AG08396 (cell line): ENCODE data around the gene TAF9.
"Not testable (repeated sequence)": the region's sequence is repeated elsewhere in the genome, so short reads cannot be mapped to it uniquely, and the experiment has no call there.

ENCODE experiments used
- DNase-seq: peaks from one replicate; pipeline ENCODE4 v3.0.0; 2012; ENCODE audit warnings: low spot score, mixed read lengths

Gene TAF9, protein sequence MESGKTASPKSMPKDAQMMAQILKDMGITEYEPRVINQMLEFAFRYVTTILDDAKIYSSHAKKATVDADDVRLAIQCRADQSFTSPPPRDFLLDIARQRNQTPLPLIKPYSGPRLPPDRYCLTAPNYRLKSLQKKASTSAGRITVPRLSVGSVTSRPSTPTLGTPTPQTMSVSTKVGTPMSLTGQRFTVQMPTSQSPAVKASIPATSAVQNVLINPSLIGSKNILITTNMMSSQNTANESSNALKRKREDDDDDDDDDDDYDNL

DNA sequence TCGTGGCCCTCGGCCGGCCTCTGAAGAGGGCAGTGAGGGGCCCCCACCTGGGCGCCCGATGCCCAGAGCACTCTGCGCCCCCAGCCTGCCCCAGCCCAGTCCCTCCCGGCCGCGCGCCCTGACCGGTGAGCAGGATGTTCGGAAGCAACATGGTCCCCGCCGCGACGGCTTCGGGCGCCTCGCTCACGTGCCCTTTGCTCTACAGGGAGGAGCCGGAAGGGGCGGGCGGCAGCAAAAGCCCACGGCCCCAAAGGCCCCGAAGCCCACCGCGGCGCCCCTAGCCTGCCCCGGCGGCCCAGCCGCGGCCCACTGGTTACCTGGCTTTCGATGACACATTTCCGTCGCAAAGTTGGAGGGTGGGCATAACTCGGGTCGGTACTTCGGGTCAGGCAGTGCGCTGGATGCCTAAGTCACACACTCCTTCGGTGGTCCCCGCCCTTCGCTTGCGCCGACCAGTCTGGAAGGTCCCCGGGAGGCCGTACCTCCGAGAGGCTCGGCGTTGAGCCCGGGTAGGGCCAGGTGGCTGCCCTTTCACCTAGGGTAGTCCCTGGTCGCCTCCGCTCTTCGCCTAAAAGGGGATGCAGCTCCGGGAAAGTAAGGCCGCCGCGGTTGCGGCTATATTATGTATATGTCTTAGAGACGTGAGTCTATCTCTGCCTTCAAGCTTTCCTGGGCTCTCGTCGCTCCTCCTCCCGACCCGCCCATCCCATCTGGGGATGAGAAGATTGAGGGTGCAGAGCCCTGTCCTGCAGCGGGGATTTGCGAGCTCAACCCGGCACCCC is at the start of gene TAF9, which contains the start of the genes AK6 and RAD17:
Gene TAF9, minus strand, starts transcription at position 181 of the 782 bp plus-strand sequence. CDS start 3,783 bp downstream, outside the sequence.
Gene AK6, minus strand, starts transcription at position 181 of the 782 bp plus-strand sequence. Its CDS starts 30 bp downstream, at position 151.
Gene RAD17, plus strand, starts transcription at position 479 of the 782 bp plus-strand sequence. CDS start 2,391 bp downstream, outside the sequence.
- peak; percentile 93 for DNase-seq

DNA sequence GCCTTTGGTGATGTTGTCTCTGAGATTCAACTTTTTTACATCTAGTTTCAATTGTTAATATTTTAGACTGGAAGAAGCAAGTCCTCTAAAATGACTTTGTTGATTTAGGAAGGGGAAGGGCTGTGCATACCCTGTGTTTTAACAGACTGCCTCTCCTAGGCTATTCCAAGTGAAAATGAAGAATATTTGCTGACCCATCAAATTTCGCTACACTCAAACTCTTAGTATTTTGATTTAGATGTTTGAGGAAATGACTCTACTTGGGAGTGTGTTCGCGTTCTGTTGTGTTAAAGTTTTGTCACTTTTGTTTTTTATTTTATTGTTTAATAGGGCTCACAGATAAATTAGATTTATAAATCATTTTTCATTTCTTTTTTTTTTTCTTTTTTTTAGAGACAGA is 49.2 kb upstream of the TAF9 start:
- no peak for DNase-seq

DNA sequence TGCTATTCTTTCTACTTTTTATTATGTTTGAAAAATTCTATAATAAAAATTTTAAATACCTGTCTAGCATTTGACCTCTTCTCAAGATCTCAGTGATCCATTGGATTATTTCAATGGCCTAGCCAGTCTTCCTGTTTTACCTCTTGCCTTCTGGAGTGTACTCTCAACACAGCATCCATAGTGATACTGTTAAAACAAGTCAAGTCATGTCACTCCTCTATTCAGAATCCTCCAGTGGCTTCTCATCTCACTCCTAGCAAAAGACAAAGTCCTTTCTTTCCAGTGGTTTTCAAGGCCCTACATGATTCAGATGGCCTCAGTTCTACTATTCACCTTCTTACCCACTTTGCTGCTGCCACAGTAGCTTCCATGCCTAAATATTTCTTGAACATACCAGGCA is 47.4 kb upstream of the TAF9 start:
- no peak for DNase-seq

DNA sequence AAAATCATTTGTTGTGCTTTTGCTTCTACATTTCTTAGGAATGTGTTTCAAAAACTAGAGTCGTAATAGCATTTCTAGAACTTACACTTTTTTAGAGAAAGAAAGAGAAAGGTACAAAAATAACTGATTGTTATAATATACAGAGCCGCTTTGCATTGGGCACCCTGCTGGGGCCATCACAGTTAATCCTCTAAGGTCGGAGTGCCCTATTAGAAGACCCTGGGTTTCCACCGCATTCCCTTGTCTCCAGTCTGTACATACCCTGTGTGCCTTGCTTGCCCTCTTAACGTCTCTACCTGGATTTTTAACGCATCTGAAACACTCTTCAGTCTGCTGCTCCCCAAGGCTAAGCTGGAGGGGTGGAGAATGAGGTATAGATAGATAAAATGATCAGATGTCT is 46.9 kb upstream of the TAF9 start:
- no peak for DNase-seq

DNA sequence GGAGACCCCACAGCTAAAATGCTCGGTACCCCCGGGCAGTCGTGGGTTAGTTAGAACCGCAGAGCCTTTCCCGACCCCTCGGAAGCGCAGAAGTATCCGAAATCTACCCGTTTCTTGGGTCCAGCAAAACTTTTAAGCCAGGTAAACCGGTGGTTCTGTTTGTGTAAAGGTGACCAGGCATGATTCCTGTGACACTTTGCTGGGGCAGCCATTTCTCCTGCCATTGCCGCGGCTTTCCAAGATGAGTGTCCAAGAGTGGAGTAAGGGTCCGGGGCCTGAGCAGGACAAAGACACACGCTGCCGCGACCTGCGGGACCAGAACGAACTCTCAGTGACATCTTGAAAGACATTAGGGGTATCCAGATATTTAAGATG is 46.3 kb upstream of the TAF9 start:
- DNase-seq, result no peak

DNA sequence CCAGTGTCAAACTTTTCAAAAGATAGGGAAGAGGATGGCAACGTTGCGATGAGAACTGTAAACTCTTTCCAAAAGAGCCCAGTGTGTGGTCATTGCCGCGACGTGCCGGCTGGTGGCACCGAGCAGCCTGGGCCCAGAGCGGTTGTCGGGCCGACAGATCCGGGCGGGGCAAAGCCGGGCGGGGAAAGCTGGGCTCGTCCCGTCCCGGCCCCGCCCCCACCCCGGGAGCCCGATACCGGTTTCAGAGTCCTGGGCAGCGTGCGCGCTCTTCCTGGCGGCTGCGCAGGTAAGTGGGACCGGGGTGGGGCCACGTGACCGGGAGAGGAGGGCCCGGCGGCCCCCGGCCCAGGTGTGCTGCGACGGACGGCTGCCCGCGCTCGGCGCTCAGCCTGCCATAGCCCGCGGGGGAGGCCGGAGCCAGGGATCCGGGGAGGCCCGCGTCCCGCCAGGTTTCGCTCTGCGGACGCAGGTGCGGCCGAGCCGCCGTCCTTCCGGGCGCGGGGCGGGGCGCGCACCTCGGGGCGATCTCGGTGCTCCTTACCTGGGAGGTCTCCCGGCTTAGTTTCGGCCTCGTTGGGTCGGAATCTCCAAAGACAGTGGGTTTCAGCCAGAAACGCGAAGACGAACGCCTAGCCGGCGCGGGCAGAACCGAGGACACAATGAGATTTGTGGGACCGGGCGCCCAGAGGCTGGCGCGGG is 45.7 kb upstream of the TAF9 start, which contains the start of gene MARVELD2:
Gene MARVELD2, plus strand, starts transcription at position 232 of the 699 bp plus-strand sequence. CDS start 4,270 bp downstream, outside the sequence.
- DNase-seq, result peak; percentile 79

DNA sequence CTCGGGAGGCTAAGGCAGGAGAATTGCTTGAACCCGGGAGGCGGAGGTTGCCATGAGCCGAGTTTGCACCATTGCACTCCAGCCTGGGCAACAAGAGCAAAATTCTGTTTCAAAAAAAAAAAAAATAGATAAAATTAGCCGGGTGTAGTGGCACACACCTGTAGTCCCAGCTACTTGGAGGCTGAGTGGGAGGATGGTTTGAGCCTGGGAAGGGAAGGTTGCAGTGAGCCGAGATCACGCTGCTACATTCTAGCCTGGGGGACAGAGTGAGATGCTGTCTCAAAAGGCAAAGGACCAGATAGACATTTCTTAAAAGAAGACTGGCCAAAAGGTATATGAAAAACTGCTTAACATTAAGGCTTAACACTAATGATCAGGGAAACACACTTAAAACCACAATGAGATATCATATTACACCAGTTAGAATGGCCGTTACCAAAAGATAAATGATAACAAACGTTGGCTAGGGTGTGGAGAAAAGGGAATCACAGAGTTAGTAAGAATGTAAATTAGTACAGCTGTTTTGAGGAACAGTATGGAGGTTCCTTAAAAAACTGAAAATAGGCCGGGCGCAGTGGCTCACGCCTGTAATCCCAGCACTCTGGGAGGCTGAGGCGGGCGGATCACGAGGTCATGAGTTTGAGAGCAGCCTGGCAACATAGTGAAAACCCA is 35.5 kb upstream of the TAF9 start:
- no peak for DNase-seq

DNA sequence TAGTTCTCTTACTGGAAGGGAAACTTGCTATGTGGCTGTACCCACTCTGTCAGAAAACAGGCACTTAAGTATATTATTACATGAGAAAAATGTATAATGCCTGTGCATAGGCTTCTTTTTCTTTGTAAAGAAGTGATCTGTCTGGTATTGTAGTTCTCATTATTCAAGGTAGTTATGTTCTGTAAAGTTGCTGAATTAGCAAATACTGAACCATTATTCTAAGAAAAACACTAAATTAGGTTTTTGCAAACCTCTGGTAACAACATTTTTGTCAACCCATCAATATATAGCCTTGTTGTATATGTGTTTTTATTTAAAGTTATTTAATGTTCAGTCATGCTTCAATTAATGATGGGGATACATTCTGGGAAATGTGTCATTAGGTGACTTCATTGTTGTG is 9.1 kb upstream of the TAF9 start:
- DNase-seq, result no peak

DNA sequence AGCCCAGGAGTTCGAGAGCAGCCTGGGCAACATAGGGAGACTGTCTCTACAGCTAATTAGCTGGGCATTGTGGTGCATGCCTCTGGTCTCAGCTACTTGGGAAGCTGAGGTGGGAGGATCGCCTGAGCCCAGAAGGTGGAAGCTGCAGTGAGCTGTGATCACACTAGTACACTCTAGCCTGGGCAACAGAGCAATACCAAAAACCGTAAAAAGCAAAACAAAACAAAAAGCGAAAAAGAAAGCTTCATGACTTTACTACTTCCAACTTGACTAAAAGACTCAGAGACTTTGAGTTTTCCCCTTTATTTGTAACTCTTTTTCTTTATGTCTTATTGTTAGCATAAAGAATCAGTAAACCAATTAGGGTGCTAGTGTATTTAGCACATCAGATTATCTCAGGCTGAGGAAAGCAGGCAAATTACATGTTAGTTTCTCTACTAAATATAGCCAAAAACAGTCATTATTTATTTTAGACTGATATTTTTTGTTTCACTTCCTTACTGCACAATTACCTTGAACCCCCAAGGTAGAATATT is 5.7 kb upstream of the TAF9 start:
- no peak for DNase-seq

DNA sequence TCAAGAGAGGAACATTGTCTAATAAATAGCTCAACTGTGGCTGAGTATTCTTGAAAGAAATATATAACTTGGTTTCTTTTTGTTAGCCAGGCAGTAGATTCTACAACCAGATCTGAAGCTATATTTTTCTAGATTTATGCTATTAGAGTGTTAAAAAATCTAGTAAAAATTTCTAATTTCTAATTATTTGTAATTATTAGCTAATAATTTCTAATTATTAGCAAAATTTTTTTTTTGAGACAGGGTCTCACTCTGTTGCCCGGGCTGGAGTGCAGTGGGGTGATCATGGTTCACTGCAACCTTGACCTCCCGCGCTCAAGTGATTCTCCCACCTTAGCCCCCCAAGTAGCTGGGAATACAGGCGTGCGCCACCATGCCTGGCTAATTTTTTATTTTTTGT is 3.1 kb upstream of the TAF9 start:
- no peak for DNase-seq

DNA sequence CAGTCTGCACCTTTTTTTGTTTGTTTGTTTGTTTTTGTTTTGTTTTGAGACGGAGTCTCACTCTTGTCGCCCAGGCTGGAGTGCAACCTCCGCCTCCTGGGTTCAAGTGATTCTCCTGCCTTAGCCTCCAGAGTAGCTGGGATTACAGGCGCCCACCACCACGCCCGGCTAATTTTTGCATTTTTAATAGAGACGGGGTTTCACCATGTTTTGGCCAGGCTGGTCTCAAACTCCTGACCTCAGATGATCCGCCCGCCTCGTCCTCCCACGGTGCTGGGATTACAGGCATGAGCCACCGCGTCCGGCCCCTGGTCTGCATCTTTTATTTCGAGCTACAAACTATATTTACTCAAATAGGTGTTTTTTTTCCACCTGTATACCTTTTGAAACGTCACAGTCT is 1.0 kb upstream of the TAF9 start:
- not testable (repeated sequence) for DNase-seq

DNA sequence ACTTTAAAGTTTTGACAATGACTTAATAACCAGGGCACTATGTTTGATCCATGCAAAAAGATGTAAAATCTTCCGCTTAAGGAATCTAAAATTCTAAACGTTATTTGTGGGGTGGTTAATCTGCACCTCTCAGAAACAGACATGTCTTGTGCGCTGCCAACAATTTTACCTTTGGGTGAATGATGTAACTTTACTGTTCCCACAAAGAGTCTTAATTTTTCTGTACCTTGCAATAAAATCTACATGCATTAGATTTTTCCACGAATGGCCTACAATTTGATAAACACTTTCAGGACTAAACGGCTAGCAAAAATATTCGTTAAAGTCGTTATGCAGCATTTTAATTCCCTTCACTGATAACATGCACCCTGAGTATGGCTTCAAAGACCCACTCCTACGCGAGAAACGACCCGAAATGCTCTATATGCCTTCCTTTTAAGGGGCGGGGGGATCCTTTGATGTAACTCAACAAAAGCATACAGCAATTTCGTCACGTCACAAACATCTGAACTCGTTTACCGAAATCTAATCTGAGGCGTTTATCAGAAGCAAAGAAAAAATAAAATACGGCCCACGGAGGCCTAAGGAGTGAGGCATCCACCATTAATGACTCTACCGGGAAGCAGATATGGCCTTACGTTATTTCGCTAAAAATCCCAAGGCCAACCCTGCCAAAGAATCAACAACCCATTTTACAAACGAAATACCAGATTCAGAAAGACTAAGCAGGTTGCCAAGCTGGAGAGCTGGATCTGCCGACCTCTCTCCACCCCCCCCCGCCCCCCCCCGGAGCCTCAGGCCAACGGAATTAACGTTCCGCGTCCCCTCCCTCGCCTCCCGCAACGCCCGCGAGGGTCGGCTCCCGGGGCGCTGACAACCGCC is 621 bp downstream of the TAF9 start:
- no peak for DNase-seq

DNA sequence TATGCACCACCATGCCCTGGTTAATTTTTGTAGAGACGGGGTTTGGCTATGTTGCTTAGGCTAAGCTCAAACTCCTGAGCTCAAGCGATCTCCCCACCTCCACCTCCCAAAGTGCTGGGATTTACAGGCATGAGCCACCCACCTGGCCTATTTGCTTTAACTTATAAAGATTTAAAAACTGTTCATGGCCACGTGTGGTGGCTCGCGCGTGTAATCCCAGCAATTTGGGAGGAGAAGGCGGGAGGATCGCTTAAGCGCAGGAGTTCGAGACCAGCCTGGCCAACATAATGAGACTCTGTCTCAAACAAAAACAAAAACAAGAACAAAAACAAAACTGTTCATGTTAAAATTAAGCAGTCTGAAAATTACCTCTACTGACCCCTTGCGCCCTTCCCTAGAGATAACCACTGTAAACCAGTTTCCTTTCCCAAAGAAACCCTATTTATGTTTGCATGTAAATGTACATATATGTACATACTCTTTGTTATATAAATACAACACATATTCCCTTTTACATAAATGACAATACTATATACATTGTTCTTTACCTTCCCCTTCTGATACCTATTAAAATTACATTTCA is 1.5 kb downstream of the TAF9 start:
- no peak for DNase-seq

DNA sequence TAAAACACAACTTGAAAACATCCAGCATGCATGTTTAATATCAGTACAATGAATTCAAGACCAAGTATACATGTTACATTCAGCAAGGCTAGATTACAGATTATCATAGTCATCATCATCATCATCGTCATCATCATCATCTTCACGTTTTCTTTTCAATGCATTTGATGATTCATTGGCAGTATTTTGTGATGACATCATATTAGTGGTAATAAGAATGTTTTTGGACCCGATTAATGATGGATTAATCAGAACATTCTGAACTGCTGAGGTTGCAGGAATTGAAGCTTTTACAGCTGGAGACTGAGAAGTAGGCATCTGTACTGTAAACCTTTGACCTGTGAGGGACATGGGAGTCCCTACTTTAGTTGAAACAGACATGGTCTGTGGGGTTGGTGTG is 4.5 kb downstream of the TAF9 start:
- no peak for DNase-seq

DNA sequence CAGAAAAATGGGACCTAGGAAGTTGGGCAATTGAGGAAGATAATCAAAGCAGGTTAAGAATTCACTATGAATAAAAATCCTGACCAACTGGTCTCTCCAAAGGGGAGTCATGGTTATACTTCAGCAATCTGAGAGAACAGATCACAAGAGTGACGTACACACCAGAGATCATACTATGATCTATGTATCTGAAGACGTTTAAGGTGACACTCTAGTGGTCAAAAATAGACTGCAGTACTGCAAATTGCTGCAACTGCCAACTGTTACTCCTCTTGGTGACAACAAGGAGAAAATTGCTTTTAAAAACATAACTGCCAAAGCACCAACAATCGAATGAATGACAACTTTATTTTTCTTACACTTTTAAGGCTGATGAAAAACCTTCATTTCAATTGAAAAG is 4.9 kb downstream of the TAF9 start:
- DNase-seq, result peak; percentile 19

DNA sequence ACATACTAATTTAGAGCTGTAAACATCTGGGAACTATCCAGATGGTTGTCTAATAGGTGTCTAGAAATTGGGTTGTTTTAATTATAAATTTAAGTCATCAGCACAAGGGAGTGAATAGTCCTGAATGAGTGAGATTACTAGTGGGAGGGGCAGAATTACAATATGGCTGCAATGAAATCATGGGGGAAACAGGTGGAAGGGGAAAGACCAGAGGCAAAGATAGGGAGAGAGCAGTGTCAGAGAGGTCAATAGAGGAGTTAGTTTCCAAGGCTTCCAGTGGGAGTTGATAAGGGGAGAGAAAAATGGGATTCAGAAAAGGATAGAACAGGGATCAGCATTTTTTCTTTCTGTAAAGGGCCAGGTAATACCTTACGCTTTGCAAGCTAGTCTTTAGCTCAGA is 8.9 kb downstream of the TAF9 start:
- DNase-seq, result no peak

DNA sequence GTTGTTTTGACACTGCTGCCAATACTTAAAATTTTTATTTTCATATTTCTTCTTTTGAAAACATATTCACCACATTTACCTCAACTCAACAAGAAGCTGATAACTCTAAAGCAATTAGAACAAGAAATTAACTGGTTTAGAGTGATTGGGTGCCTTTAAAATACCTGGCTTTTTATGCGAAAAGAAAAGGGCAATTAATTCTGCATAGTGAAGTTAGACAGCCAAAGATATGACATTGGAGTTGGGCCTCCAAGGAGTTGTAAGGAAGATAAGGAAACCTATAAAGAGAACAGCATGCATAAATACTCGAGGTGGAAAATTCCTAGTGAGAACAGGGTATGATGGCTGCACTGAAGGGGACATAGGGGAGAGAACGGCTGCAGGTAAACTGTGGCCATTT is 9.6 kb downstream of the TAF9 start:
- no peak for DNase-seq

DNA sequence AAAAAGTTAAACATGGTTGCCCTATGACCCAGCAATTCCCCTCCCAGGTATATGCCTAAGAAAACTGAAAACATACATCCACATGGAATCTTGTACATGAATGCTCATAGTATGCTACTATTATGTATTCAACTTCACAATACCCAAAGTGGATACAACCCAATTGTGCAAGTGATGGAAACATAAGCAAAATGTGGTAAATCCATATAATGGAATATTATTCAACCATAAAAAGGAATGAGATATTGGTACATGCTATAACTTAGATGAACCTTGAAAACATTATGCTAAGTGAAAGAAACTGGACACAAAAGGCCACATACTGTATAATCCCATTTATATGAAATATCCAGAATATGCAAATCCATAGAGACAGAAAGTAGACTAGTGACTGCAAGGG is 18.7 kb downstream of the TAF9 start:
- DNase-seq, result no peak

DNA sequence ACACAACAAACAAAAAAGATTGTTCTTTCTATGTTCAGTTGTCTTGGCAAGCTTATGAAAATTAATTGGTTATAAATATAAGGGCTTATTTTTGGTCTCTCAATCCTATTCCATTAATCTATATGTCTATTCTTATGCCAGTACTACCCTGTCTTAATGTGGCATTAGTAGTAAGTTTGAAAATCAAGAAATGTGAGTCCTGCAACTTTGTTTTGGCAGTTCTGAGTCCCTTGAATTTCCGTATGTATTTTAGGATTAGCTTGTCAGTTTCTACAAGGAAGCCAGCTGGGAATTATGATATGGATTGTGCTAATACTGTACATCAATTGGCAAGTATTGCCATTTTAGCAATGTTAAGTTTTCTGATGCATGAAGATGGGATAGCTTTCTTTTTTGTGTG is 26.2 kb downstream of the TAF9 start:
- DNase-seq, result no peak

DNA sequence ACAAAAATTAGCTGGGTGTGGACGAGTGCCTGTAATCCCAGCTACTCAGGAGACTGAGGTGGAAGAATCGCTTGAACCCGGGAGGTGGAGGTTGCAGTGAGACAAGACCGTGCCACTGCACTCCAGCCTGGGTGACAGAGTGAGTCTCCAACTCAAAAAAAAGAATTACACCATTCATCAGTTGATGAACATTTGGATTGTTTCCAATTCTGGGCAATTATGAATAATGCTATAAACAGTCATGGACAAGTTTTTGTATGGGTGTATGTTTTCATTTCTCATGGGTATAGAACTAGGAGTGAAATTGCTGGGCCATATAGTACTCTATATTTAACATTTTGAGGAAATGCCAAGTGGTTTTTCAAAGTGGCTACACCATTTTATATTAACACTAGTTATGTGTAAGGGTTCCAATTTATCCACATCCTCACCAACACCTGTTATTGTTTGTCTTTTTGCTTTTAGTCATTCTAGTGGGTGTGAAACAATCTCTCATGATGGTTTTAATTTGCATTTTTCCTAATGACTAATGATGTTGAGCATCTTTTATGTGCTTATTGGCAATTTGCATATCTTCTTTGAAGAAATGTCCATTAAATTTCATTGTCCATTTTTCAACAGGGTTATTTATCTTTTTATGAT is 27.7 kb downstream of the TAF9 start:
- DNase-seq, result no peak
